Tongue (tissue), 2 donors: ENCODE data around the gene DHDH. TPM values are rescaled to one million over a fixed set of nuclear protein-coding genes. Genes with fewer than 3 reads are reported as not detected.
A peak's percentile ranks its signal among the peaks of the same experiment; 100 is the strongest.

Experiments
- DNase-seq: peaks from one replicate; pipeline ENCODE4 v3.0.0-alpha.2; 2015
- total RNA-seq: library from RNA; depleted of rRNA; stranded (reverse); fragments of >200 nt; gene quantifications from one replicate; pipeline ENCODE4 v1.2.3, GENCODE V29; 2014

The DHDH gene
- total RNA-seq, 1 donor from 2014 or later: not detected

- DNase-seq: no peak
Measured at GRCh38 chr19:48967346-48968178, 34.1 kb downstream of the DHDH start.

GRCh38 chr19:48968179-48968661 lies 34.7 kb downstream of the DHDH start:
- no peak for DNase-seq

GRCh38 chr19:48968813-48969218 lies 35.3 kb downstream of the DHDH start:
- no peak for DNase-seq

GRCh38 chr19:48969276-48970138 lies 36.0 kb downstream of the DHDH start:
- no peak for DNase-seq

- no peak for DNase-seq
Measured at GRCh38 chr19:48970139-48970766, 36.8 kb downstream of the DHDH start.

- DNase-seq: peak; percentile 91
Measured at GRCh38 chr19:48970923-48971395, 37.5 kb downstream of the DHDH start.

- DNase-seq: peak; percentile 70
Measured at GRCh38 chr19:48975947-48976847, 42.7 kb downstream of the DHDH start.

- DNase-seq: no peak
Measured at GRCh38 chr19:48977061-48977460, 43.6 kb downstream of the DHDH start.

GRCh38 chr19:48982280-48982679 lies 48.8 kb downstream of the DHDH start:
- no peak for DNase-seq

GRCh38 chr19:48985711-48986110 lies 52.2 kb downstream of the DHDH start:
- DNase-seq: no peak

GRCh38 chr19:48986211-48986610 lies 52.7 kb downstream of the DHDH start:
- no peak for DNase-seq

GRCh38 chr19:48987323-48987722 lies 53.8 kb downstream of the DHDH start:
- DNase-seq: no peak

- DNase-seq: no peak
Measured at GRCh38 chr19:48988286-48988685, 54.8 kb downstream of the DHDH start.

- no peak for DNase-seq
Measured at GRCh38 chr19:48988860-48989259, 55.4 kb downstream of the DHDH start.

GRCh38 chr19:48989701-48990291 lies 56.3 kb downstream of the DHDH start:
- peak; percentile 82 for DNase-seq

- DNase-seq: no peak
Measured at GRCh38 chr19:48990400-48990799, 56.9 kb downstream of the DHDH start.

- DNase-seq: no peak
Measured at GRCh38 chr19:48991011-48991609, 57.6 kb downstream of the DHDH start.

- DNase-seq: peak; percentile 83
Measured at GRCh38 chr19:48991873-48992580, 58.5 kb downstream of the DHDH start.

- no peak for DNase-seq
Measured at GRCh38 chr19:48992581-48993174, 59.2 kb downstream of the DHDH start.
